Colonic mucosa (tissue), 4 donors: ENCODE data around the gene DNM1. TPM values are rescaled to one million over a fixed set of nuclear protein-coding genes. Genes with fewer than 3 reads are reported as not detected.

Experiments used
- DNase-seq: peaks from one replicate; pipeline ENCODE4 v3.0.0-alpha.2; 2020
- H3K27ac ChIP-seq: fragments of 200-600 bp; one replicate; pipeline ENCODE4 v1.8.0; 2021
- H3K27me3 ChIP-seq: fragments of 200-600 bp; one replicate; pipeline ENCODE4 v1.8.0; 2021
- H3K36me3 ChIP-seq: fragments of 200-600 bp; one replicate; pipeline ENCODE4 v1.8.0; 2021
- H3K4me1 ChIP-seq: fragments of 200-600 bp; one replicate; pipeline ENCODE4 v1.8.0; 2021; ENCODE audit warnings: mild to moderate bottlenecking
- H3K4me3 ChIP-seq: fragments of 200-600 bp; one replicate; pipeline ENCODE4 v1.8.0; 2021
- H3K9ac ChIP-seq, 2 donors: one replicate each; pipeline ENCODE4 v1.7.0; 2013; ENCODE audit warnings: control low read depth in 2 of 2, low read depth in 2 of 2, low read length in 2 of 2
- H3K9me3 ChIP-seq: fragments of 200-600 bp; one replicate; pipeline ENCODE4 v1.8.0; 2021
- intact Hi-C: fragments of 100-400 bp; cut with DNase I; formaldehyde crosslinking; loops from one replicate; pipeline ENCODE4 v1.14.1; 2022
- total RNA-seq, 2 donors: library from RNA; stranded (reverse); fragmentation: NEBNext Ultra II Directional in 1 of 2; extraction: Animal tissue kit (Norgen Biotek cat#: 25700) in 1 of 2; gene quantifications; one replicate each; pipeline ENCODE4 v1.2.1, GENCODE V29; 2021
- TF ChIP-seq, protein P1 (sequence below): fragments of 200-600 bp; IDR thresholded peaks from one replicate; pipeline ENCODE4 v1.8.0; 2022; ENCODE audit warnings: antibody characterized with exemption, mild to moderate bottlenecking
- donor health status: healthy.
- donor health status: DM: no; HTN: no; CAD: no.
- donor health status: DM: no; HTN: no; CAD: no.

The DNM1 gene
- total RNA-seq, 2 donors from 2014 or later, result 2.5 to 6.8 TPM

DNA sequence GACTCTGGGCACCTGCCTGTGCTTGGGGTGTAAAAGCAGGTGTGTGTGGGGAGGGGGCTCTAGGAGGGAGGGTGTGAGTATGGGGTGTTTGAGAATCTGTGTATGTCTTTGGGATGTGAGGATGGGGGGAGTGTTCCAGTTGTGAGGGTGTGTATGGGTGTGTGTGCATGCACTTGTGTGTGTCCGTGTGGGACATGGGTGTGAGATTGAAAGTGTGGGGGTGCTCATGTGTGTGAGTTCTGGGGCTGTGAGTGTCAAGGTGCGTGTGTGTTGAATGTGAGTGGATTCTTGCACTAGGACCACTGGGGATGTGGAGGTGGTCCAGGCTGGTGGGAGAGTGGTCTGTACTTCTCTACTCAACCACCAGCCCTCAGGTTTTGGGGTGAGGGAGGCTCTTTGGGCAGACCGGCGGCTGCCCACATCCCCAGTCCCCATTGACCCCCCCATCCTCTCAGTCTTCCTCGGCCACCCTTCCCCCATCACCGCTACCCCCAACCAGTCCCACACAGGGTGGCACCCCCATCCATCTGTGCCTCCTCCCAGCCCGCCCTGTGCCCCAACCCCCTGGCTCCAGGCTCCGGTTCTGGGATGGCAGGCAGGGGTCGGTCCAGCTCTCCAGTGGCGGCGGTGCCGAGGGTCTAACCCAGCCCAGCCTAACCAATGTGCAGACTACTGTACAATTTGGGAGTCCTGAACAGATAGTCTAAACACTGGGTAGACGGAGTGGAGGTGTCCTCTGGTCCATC, 41.1 kb downstream of the DNM1 start:
- Histone ChIP-seq H3K9ac (peak overlapping the region in 1 of 2 donors; percentile 58), H3K4me1 (no peaks in the 10 kb centered on the region), H3K27ac (peak overlapping the region; percentile 47), H3K36me3 (no peaks in the 10 kb centered on the region), H3K9me3 (no peaks in the 10 kb centered on the region), H3K4me3 (no peak overlapping the region), H3K27me3 (no peaks in the 10 kb centered on the region)
- no peak for DNase-seq
- intact Hi-C loops, result no loop called here
- TF ChIP-seq, protein P1, sequence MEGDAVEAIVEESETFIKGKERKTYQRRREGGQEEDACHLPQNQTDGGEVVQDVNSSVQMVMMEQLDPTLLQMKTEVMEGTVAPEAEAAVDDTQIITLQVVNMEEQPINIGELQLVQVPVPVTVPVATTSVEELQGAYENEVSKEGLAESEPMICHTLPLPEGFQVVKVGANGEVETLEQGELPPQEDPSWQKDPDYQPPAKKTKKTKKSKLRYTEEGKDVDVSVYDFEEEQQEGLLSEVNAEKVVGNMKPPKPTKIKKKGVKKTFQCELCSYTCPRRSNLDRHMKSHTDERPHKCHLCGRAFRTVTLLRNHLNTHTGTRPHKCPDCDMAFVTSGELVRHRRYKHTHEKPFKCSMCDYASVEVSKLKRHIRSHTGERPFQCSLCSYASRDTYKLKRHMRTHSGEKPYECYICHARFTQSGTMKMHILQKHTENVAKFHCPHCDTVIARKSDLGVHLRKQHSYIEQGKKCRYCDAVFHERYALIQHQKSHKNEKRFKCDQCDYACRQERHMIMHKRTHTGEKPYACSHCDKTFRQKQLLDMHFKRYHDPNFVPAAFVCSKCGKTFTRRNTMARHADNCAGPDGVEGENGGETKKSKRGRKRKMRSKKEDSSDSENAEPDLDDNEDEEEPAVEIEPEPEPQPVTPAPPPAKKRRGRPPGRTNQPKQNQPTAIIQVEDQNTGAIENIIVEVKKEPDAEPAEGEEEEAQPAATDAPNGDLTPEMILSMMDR, result no peak

DNA sequence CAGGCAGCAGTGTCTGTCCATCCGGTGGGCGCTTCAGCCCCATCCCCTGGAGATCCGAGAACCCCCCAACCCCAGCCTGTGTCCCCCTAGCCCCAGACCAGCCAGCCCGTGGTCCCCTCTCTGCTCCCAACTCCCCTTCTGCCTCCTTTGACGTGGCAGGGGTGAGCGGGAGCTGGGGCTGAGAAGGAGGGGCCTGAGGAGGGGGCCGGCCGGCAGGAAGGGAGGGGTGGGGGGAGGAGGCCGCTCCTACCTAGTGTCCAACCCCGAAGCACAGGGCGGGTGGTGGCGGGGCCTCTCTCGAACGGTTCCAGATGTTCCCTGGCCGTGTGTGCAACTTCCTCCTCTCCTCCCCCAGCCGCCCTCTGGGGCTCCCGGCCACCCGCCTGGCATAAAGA, 41.7 kb downstream of the DNM1 start:
- H3K9ac ChIP-seq, result no peak overlapping the region
- no peaks in the 10 kb centered on the region for H3K4me1 ChIP-seq
- DNase-seq, result peak; percentile 65
- TF ChIP-seq, protein P1, result no peak
- peak overlapping the region; percentile 47 for H3K27ac ChIP-seq
- no peaks in the 10 kb centered on the region for H3K36me3 ChIP-seq
- no peak overlapping the region for H3K4me3 ChIP-seq
- intact Hi-C loops, result no loop called here
- no peaks in the 10 kb centered on the region for H3K27me3 ChIP-seq
- H3K9me3 ChIP-seq, result no peaks in the 10 kb centered on the region

DNA sequence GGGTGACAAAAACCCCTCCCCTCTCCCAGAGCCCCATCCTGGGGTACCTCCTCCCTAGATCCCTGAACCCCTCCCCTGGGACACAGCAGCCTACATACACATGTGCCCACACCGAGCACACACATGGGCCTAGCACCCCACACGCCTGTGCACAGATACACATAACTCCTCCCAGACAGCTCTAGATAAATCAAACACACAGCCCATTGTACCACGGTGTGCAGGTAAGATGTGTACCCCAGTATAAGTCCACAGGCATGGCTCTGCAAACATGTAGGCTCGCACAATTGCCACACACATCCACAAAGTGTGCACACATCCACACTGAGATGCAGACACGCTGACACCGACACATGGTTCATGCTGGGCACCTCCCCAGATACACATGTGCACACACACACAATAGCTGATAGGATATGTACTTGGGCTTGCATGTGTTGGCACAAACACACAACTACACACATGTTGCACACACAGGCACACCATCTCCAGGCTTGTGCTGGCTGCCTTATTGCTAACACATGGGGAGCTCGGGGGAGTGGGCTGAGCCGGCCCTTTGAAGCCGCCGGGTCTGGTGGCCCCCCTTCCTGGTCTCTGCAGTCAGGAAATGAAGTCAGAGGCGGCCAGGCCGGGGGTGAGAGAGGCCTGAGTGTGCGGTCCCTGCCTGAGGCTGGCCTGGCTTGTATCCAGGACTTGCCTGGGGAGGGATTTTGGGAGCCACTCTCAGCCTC, 42.4 kb downstream of the DNM1 start:
- Histone ChIP-seq H3K36me3 (no peaks in the 10 kb centered on the region), H3K27ac (no peak overlapping the region), H3K4me1 (no peaks in the 10 kb centered on the region), H3K9me3 (no peaks in the 10 kb centered on the region), H3K27me3 (no peaks in the 10 kb centered on the region), H3K9ac (peak overlapping the region in 1 of 2 donors; percentile 40), H3K4me3 (no peak overlapping the region)
- peak; percentile 30 for DNase-seq
- TF ChIP-seq, protein P1, result no peak
- intact Hi-C loops, result no loop called here

DNA sequence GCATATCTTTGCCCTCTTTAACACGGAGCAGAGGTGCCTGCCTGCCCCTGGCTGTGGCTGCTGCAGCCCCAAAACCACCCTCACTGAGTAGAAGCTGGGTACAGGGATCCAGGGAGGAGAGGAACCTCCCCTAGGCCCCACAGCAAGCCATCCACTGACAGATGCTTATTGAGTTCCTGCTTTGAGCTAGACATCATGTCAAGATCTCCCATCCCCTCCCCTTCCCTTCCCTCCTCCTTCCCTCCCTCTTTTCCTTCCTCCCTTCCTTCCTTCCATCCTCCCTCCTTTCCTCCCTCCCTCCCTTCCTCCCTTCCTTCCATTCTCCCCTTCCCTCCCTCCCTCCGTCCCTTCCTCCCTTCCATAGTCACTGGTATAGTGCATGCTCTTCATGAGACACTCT, 43.3 kb downstream of the DNM1 start:
- Histone ChIP-seq H3K27me3 (no peaks in the 10 kb centered on the region), H3K4me1 (no peaks in the 10 kb centered on the region), H3K9ac (no peak overlapping the region), H3K4me3 (no peak overlapping the region), H3K36me3 (no peaks in the 10 kb centered on the region), H3K9me3 (no peaks in the 10 kb centered on the region), H3K27ac (no peak overlapping the region)
- TF ChIP-seq, protein P1, result no peak
- DNase-seq, result no peak
- intact Hi-C loops, result no loop called here

DNA sequence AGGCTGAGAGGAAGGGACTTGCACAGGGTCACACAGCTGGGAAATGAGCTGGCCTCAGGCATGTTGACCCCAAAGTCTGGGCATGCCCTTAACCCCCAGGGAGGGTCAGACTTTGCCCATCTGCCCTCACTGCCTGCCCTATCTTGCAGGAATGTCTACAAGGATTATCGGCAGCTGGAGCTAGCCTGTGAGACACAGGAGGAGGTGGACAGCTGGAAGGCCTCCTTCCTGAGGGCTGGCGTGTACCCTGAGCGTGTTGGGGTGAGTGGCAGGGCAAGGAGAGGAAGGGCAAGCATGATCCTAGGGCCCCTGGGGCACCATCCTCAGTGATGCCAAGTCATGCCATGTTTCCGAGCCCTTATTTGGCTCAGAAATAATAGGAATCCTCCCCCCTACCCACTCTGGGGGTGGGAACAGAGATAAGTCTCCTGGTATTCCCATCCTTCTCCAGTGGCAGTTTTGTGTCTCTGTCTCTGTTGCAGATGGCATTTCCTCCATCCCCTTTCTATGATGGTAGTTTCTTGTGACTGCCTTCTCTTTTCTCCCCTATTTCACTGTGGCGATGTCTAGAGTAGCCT, 44.1 kb downstream of the DNM1 start:
- DNase-seq, result no peak
- Histone ChIP-seq H3K36me3 (no peaks in the 10 kb centered on the region), H3K27me3 (no peaks in the 10 kb centered on the region), H3K4me3 (no peak overlapping the region), H3K27ac (no peak overlapping the region), H3K9ac (no peak overlapping the region), H3K4me1 (no peaks in the 10 kb centered on the region), H3K9me3 (no peaks in the 10 kb centered on the region)
- TF ChIP-seq, protein P1, result no peak
- intact Hi-C loops, result no loop called here
